Central memory CD8-positive, alpha-beta T cell (primary cell): Measurements from ENCODE around the gene GRM5.

Source experiments
- ATAC-seq: fragments of 150-1000 bp; cut with Tn5 transposase; replicated peaks from 2 replicates; pipeline ENCODE4 v1.10.0; 2022; ENCODE audit warnings: mild to moderate bottlenecking, moderate FRiP score, moderate number of reproducible peaks; ENCODE audit not compliant: poor library complexity, severe bottlenecking; ENCODE audit errors: extremely low read depth
- DNase-seq, 2 donors: peaks; one replicate each; pipeline ENCODE4 v3.0.0; 2021; ENCODE audit warnings: low spot score in 2 of 2
- H3K27ac Mint-ChIP-seq: one replicate; pipeline ENCODE4 v1.8.0; 2022; ENCODE audit warnings: low read depth, mild to moderate bottlenecking, moderate library complexity, mixed read lengths
- H3K27me3 Mint-ChIP-seq: one replicate; pipeline ENCODE4 v1.8.0; 2022; ENCODE audit warnings: mixed read lengths
- H3K36me3 Mint-ChIP-seq: one replicate; pipeline ENCODE4 v1.8.0; 2022; ENCODE audit warnings: mild to moderate bottlenecking, moderate library complexity, mixed read lengths; ENCODE audit not compliant: insufficient read depth
- H3K4me1 Mint-ChIP-seq: one replicate; pipeline ENCODE4 v1.8.0; 2022; ENCODE audit warnings: mixed read lengths
- H3K4me3 Mint-ChIP-seq: one replicate; pipeline ENCODE4 v1.8.0; 2022; ENCODE audit warnings: mild to moderate bottlenecking, moderate library complexity, mixed read lengths
- H3K9me3 Mint-ChIP-seq: one replicate; pipeline ENCODE4 v1.8.0; 2022; ENCODE audit warnings: mixed read lengths

Gene GRM5

GRCh38 chr11:88555829-88556202 lies 510.0 kb downstream of the GRM5 start:
- ATAC-seq (no peak), DNase-seq (no peak)
- no peaks in the 10 kb centered on the region for H3K9me3 Mint-ChIP-seq
- H3K27ac Mint-ChIP-seq = no peak overlapping the region
- H3K36me3 Mint-ChIP-seq = no peaks in the 10 kb centered on the region
- H3K27me3 Mint-ChIP-seq = peaks cover 18% of the 10 kb centered on the region
- no peaks in the 10 kb centered on the region for H3K4me1 Mint-ChIP-seq
- no peak overlapping the region for H3K4me3 Mint-ChIP-seq

GRCh38 chr11:88555018-88555828 lies 510.6 kb downstream of the GRM5 start:
- Mint-ChIP-seq H3K36me3 (no peaks in the 10 kb centered on the region), H3K27ac (no peak overlapping the region), H3K9me3 (no peaks in the 10 kb centered on the region), H3K4me3 (no peak overlapping the region), H3K27me3 (peaks cover 18% of the 10 kb centered on the region), H3K4me1 (no peaks in the 10 kb centered on the region)
- ATAC-seq (no peak), DNase-seq (no peak)

GRCh38 chr11:88553204-88553603 lies 512.6 kb downstream of the GRM5 start:
- Mint-ChIP-seq H3K4me1 (no peaks in the 10 kb centered on the region), H3K9me3 (no peaks in the 10 kb centered on the region), H3K27ac (no peak overlapping the region), H3K4me3 (no peak overlapping the region), H3K27me3 (peaks cover 16% of the 10 kb centered on the region), H3K36me3 (no peaks in the 10 kb centered on the region)
- ATAC-seq (no peak), DNase-seq (no peak)

GRCh38 chr11:88552379-88553062 lies 513.3 kb downstream of the GRM5 start:
- Mint-ChIP-seq H3K27ac (no peak overlapping the region), H3K27me3 (peaks cover 10% of the 10 kb centered on the region), H3K36me3 (no peaks in the 10 kb centered on the region), H3K4me3 (no peak overlapping the region), H3K9me3 (no peaks in the 10 kb centered on the region), H3K4me1 (no peaks in the 10 kb centered on the region)
- peak in 1 of 2 donors; percentile 24 for DNase-seq
- peak; percentile 70 for ATAC-seq

GRCh38 chr11:88544656-88545280 lies 521.0 kb downstream of the GRM5 start:
- H3K4me1 Mint-ChIP-seq = peaks cover 6% of the 10 kb centered on the region
- H3K4me3 Mint-ChIP-seq = no peak overlapping the region
- peaks cover 10% of the 10 kb centered on the region for H3K27me3 Mint-ChIP-seq
- no peaks in the 10 kb centered on the region for H3K9me3 Mint-ChIP-seq
- ATAC-seq (no peak), DNase-seq (no peak)
- no peaks in the 10 kb centered on the region for H3K36me3 Mint-ChIP-seq
- H3K27ac Mint-ChIP-seq = no peak overlapping the region

GRCh38 chr11:88543902-88544655 lies 521.7 kb downstream of the GRM5 start:
- DNase-seq = peak; percentile 61 to 70
- Mint-ChIP-seq H3K27me3 (peaks cover 7% of the 10 kb centered on the region), H3K4me1 (peaks cover 6% of the 10 kb centered on the region), H3K4me3 (no peak overlapping the region), H3K36me3 (no peaks in the 10 kb centered on the region), H3K27ac (no peak overlapping the region), H3K9me3 (no peaks in the 10 kb centered on the region)
- peak; percentile 93 for ATAC-seq

- Mint-ChIP-seq H3K4me1 (peaks cover 6% of the 10 kb centered on the region), H3K27me3 (no peaks in the 10 kb centered on the region), H3K27ac (no peak overlapping the region), H3K4me3 (no peak overlapping the region), H3K9me3 (no peaks in the 10 kb centered on the region), H3K36me3 (no peaks in the 10 kb centered on the region)
- DNase-seq (no peak), ATAC-seq (no peak)
Measured at GRCh38 chr11:88541006-88541405, 524.8 kb downstream of the GRM5 start.

- Mint-ChIP-seq H3K9me3 (no peaks in the 10 kb centered on the region), H3K27me3 (no peaks in the 10 kb centered on the region), H3K4me1 (no peaks in the 10 kb centered on the region), H3K4me3 (no peak overlapping the region), H3K36me3 (no peaks in the 10 kb centered on the region), H3K27ac (no peak overlapping the region)
- ATAC-seq = no peak
- DNase-seq = no peak
Measured at GRCh38 chr11:88538098-88538497, 527.7 kb downstream of the GRM5 start.

- no peak for DNase-seq
- no peaks in the 10 kb centered on the region for H3K4me1 Mint-ChIP-seq
- no peak for ATAC-seq
- H3K9me3 Mint-ChIP-seq = no peaks in the 10 kb centered on the region
- H3K27ac Mint-ChIP-seq = no peak overlapping the region
- H3K36me3 Mint-ChIP-seq = no peaks in the 10 kb centered on the region
- no peak overlapping the region for H3K4me3 Mint-ChIP-seq
- no peaks in the 10 kb centered on the region for H3K27me3 Mint-ChIP-seq
Measured at GRCh38 chr11:88537613-88538012, 528.2 kb downstream of the GRM5 start.

GRCh38 chr11:88536616-88537265 lies 529.0 kb downstream of the GRM5 start:
- H3K27ac Mint-ChIP-seq = no peak overlapping the region
- no peaks in the 10 kb centered on the region for H3K27me3 Mint-ChIP-seq
- no peak for DNase-seq
- no peak for ATAC-seq
- H3K4me3 Mint-ChIP-seq = no peak overlapping the region
- no peaks in the 10 kb centered on the region for H3K9me3 Mint-ChIP-seq
- no peaks in the 10 kb centered on the region for H3K36me3 Mint-ChIP-seq
- H3K4me1 Mint-ChIP-seq = no peaks in the 10 kb centered on the region

GRCh38 chr11:88535916-88536547 lies 529.8 kb downstream of the GRM5 start:
- H3K4me3 Mint-ChIP-seq = no peak overlapping the region
- DNase-seq (no peak), ATAC-seq (no peak)
- H3K27me3 Mint-ChIP-seq = no peaks in the 10 kb centered on the region
- no peaks in the 10 kb centered on the region for H3K36me3 Mint-ChIP-seq
- H3K4me1 Mint-ChIP-seq = no peaks in the 10 kb centered on the region
- no peaks in the 10 kb centered on the region for H3K9me3 Mint-ChIP-seq
- no peak overlapping the region for H3K27ac Mint-ChIP-seq

GRCh38 chr11:88535266-88535665 lies 530.5 kb downstream of the GRM5 start:
- DNase-seq (no peak), ATAC-seq (no peak)
- H3K9me3 Mint-ChIP-seq = no peaks in the 10 kb centered on the region
- no peaks in the 10 kb centered on the region for H3K36me3 Mint-ChIP-seq
- H3K27me3 Mint-ChIP-seq = no peaks in the 10 kb centered on the region
- no peaks in the 10 kb centered on the region for H3K4me1 Mint-ChIP-seq
- no peak overlapping the region for H3K27ac Mint-ChIP-seq
- H3K4me3 Mint-ChIP-seq = no peak overlapping the region
